ENCODE results near the gene AKNA. TPM values are rescaled to one million over a fixed set of nuclear protein-coding genes. Genes with fewer than 3 reads are reported as not detected.
A peak's percentile ranks its signal among the peaks of the same experiment; 100 is the strongest.

The AKNA gene
- total and polyA plus RNA-seq, 2 experiments from 2014 or later, result 6.6 to 13.8 TPM

GRCh38 chr9:114388357-114388682, 538 bp upstream of the AKNA start:
- no peak for DNase-seq (ENCODE audit: low spot score)
- no peaks in the 10 kb centered on the region for H3K9me3 ChIP-seq (ENCODE audit: low read depth)
- H3K27me3 ChIP-seq, result no peaks in the 10 kb centered on the region
- H3K9me2 ChIP-seq (replicated peaks; ENCODE audit: insufficient read depth), result no peaks in the 10 kb centered on the region
- H3K36me3 ChIP-seq (replicated peaks; ENCODE audit: insufficient read depth, low read depth), result no peaks in the 10 kb centered on the region
- peak overlapping the region; percentile 27 for H2AFZ ChIP-seq
- peaks cover 20% of the 10 kb centered on the region for H4K20me1 ChIP-seq (ENCODE audit: insufficient read depth, poor library complexity, severe bottlenecking)
- H3K4me1 ChIP-seq (ENCODE audit: insufficient read depth), result peaks cover 60% of the 10 kb centered on the region
- H3K79me2 ChIP-seq, result peaks cover 70% of the 10 kb centered on the region
- H3K4me2 ChIP-seq, result peak overlapping the region; percentile 94
- TF ChIP-seq CTCF (IDR thresholded peaks at IDR 0.05; ENCODE audit: poor library complexity) (no peak), EZH2phosphoT487 (IDR thresholded peaks at IDR 0.05; ENCODE audit: low read depth, severe bottlenecking, unreplicated experiment) (no peak)
- peak overlapping the region; percentile 92 for H3K27ac ChIP-seq
- 71% methylated on average over 9 of the region's 9 CpGs for WGBS (ENCODE audit: low lambda C conversion rate, missing lambda C conversion rate)
- no peak overlapping the region for H3K4me3 ChIP-seq

- no peaks in the 10 kb centered on the region for H3K9me3 ChIP-seq (ENCODE audit: low read depth)
- peak overlapping the region; percentile 92 for H3K27ac ChIP-seq
- H3K27me3 ChIP-seq, result no peaks in the 10 kb centered on the region
- H3K36me3 ChIP-seq (replicated peaks; ENCODE audit: insufficient read depth, low read depth), result no peaks in the 10 kb centered on the region
- TF ChIP-seq EZH2phosphoT487 (IDR thresholded peaks at IDR 0.05; ENCODE audit: low read depth, severe bottlenecking, unreplicated experiment), result no peak
- no peak for TF ChIP-seq EZH2 (IDR thresholded peaks at IDR 0.05; ENCODE audit: borderline replicate concordance)
- no peak for TF ChIP-seq CTCF (IDR thresholded peaks at IDR 0.05; ENCODE audit: poor library complexity)
- peaks cover 76% of the 10 kb centered on the region for H3K79me2 ChIP-seq
- peak overlapping the region; percentile 94 for H3K4me2 ChIP-seq
- 34% methylated on average over 18 of the region's 18 CpGs for WGBS (ENCODE audit: low lambda C conversion rate, missing lambda C conversion rate)
- DNase-seq (ENCODE audit: low spot score), result peak; percentile 58
- peaks cover 29% of the 10 kb centered on the region for H4K20me1 ChIP-seq (ENCODE audit: insufficient read depth, poor library complexity, severe bottlenecking)
- H3K4me1 ChIP-seq (ENCODE audit: insufficient read depth), result peaks cover 56% of the 10 kb centered on the region
- peak overlapping the region; percentile 51 for H3K4me3 ChIP-seq
- no peaks in the 10 kb centered on the region for H3K9me2 ChIP-seq (replicated peaks; ENCODE audit: insufficient read depth)
- H2AFZ ChIP-seq, result peak overlapping the region; percentile 58
Measured at GRCh38 chr9:114386886-114387679, 699 bp downstream of the AKNA start.

GRCh38 chr9:114386361-114386885, 1.4 kb downstream of the AKNA start:
- Histone ChIP-seq H3K4me1 (ENCODE audit: insufficient read depth) (peaks cover 53% of the 10 kb centered on the region), H3K27me3 (no peaks in the 10 kb centered on the region), H2AFZ (no peak overlapping the region), H3K9me3 (ENCODE audit: low read depth) (no peaks in the 10 kb centered on the region), H3K9me2 (replicated peaks; ENCODE audit: insufficient read depth) (no peaks in the 10 kb centered on the region), H3K79me2 (peaks cover 80% of the 10 kb centered on the region), H3K36me3 (replicated peaks; ENCODE audit: insufficient read depth, low read depth) (no peaks in the 10 kb centered on the region), H3K27ac (peak overlapping the region; percentile 92), H3K4me2 (peak overlapping the region; percentile 94), H4K20me1 (ENCODE audit: insufficient read depth, poor library complexity, severe bottlenecking) (peaks cover 29% of the 10 kb centered on the region), H3K4me3 (peak overlapping the region; percentile 51)
- no peak for DNase-seq (ENCODE audit: low spot score)
- no peak for TF ChIP-seq CTCF (IDR thresholded peaks at IDR 0.05; ENCODE audit: poor library complexity)
- WGBS (ENCODE audit: low lambda C conversion rate, missing lambda C conversion rate), result 58% methylated on average over 9 of the region's 10 CpGs

Measured in hepatocyte (in vitro differentiated cells).